ENCODE measurements around the gene BCAS1.

- TF ChIP-seq REPIN1 (tag by site-specific recombination; IDR thresholded peaks at IDR 0.05; ENCODE audit: low read depth), result no peak
- no peak for TF ChIP-seq MYNN (tag by site-specific recombination; IDR thresholded peaks at IDR 0.05; ENCODE audit: borderline replicate concordance)
- TF ChIP-seq PRDM10 (tag by site-specific recombination; IDR thresholded peaks at IDR 0.05), result no peak
- no peak for TF ChIP-seq ZXDB (tag by site-specific recombination; IDR thresholded peaks at IDR 0.05)
- TF ChIP-seq SALL2 (tag by site-specific recombination; IDR thresholded peaks at IDR 0.05; ENCODE audit: borderline replicate concordance), result no peak
- TF ChIP-seq ZNF549 (tag by site-specific recombination; IDR thresholded peaks at IDR 0.05), result no peak
- no peak for TF ChIP-seq TCF7L2 (IDR thresholded peaks at IDR 0.05; ENCODE audit: borderline replicate concordance, low read depth, low read length)
- TF ChIP-seq ZNF274 (IDR thresholded peaks at IDR 0.05; ENCODE audit: low read length), result no peak
- no peak for TF ChIP-seq ZNF274 (tag by site-specific recombination; IDR thresholded peaks at IDR 0.05; ENCODE audit: borderline replicate concordance)
- TF ChIP-seq SETDB1 (IDR thresholded peaks at IDR 0.05; ENCODE audit: insufficient read length, low read length), result no peak
- no peak for TF ChIP-seq ZNF660 (tag by site-specific recombination; IDR thresholded peaks at IDR 0.05)
- no peak for TF ChIP-seq SP7 (tag by site-specific recombination; IDR thresholded peaks at IDR 0.05)
- no peak for TF ChIP-seq ZSCAN23 (tag by site-specific recombination; IDR thresholded peaks at IDR 0.05)
These were observed 31.4 kb downstream of the BCAS1 start for GRCh38 chr20:54038961-54039360.

All from HEK293 (cell line).